Measurements from ENCODE around the gene CAPZA1. TPM values are rescaled to one million over a fixed set of nuclear protein-coding genes. Genes with fewer than 3 reads are reported as not detected.

The CAPZA1 gene
- total and polyA plus RNA-seq, 10 donors = 105 to 354 (median 196) TPM

DNA sequence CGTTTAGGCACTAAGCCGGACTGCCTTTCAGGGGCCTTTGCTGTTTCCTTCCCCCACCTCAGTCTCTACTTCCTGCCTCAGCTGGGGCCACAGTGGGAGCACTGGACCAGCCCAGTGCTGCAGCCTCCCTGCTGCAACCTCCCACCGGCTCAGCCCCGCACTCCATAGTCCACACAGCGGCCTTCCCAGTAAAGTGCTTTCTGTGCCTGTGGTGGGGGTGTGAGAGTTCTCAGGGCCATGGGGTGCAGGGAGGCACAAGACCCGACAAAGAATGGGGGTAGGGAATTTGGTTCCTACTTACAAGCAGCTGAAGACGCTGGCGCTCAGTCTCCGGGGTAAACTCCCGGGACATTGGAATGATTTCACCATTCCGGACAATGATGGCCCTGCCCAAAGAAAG is 92.0 kb downstream of the CAPZA1 start:
- H3K27ac ChIP-seq = no peak overlapping the region
- WGBS, 5 donors = 80 to 86% (median 82%) methylated on average over 8 to 11 of the region's 11 CpGs
- H3K27me3 ChIP-seq (replicated peaks in 1 of 7) = peaks cover 0 to 13% (median 0%) of the 10 kb centered on the region in 7 donors
- H3K9me3 ChIP-seq = no peaks in the 10 kb centered on the region
- peaks cover 5 to 47% (median 35%) of the 10 kb centered on the region in 6 donors for H3K4me1 ChIP-seq
- H3K4me3 ChIP-seq = no peak overlapping the region
- TF ChIP-seq, protein P1, sequence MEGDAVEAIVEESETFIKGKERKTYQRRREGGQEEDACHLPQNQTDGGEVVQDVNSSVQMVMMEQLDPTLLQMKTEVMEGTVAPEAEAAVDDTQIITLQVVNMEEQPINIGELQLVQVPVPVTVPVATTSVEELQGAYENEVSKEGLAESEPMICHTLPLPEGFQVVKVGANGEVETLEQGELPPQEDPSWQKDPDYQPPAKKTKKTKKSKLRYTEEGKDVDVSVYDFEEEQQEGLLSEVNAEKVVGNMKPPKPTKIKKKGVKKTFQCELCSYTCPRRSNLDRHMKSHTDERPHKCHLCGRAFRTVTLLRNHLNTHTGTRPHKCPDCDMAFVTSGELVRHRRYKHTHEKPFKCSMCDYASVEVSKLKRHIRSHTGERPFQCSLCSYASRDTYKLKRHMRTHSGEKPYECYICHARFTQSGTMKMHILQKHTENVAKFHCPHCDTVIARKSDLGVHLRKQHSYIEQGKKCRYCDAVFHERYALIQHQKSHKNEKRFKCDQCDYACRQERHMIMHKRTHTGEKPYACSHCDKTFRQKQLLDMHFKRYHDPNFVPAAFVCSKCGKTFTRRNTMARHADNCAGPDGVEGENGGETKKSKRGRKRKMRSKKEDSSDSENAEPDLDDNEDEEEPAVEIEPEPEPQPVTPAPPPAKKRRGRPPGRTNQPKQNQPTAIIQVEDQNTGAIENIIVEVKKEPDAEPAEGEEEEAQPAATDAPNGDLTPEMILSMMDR (IDR thresholded peaks at IDR 0.05 in 8 of 11, conservative IDR thresholded peaks at IDR 0.05 in 3 of 11) = no peak
- intact Hi-C loops (cut with DNase I; ENCODE audit: low total_unique reads) = no loop called here
- peak; percentile 71 for DNase-seq
- no peaks in the 10 kb centered on the region for H3K36me3 ChIP-seq

DNA sequence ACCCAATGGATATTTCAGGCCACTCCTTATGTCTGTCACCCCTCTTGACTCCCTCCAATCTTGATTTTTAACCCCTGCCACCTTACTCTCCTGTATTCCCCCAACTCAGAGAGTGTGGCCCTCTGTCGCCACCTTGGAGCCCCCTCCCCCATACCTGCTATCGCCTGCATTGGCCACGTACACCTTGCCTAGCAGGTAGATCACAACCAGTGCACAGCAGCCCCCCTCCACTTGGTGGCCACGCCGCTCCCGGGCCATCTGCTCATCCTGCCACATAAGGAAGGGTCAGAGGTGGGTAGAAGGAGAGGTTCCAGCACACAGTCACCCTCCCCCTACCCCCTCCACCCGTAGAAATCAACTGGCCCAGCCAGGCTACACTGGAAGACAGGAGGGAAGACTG is 92.6 kb downstream of the CAPZA1 start:
- peak; percentile 74 for DNase-seq
- Histone ChIP-seq H3K4me1 (peaks cover 5 to 47% (median 34%) of the 10 kb centered on the region in 6 donors), H3K27ac (no peak overlapping the region), H3K27me3 (replicated peaks in 1 of 7) (peaks cover 0 to 11% (median 0%) of the 10 kb centered on the region in 7 donors), H3K9me3 (no peaks in the 10 kb centered on the region), H3K4me3 (no peak overlapping the region), H3K36me3 (no peaks in the 10 kb centered on the region)
- intact Hi-C loops (cut with DNase I; ENCODE audit: low total_unique reads) = no loop called here
- TF ChIP-seq, protein P1 (IDR thresholded peaks at IDR 0.05 in 8 of 11, conservative IDR thresholded peaks at IDR 0.05 in 3 of 11) = no peak
- no peak for TF ChIP-seq POLR2AphosphoS5 (IDR thresholded peaks at IDR 0.05)
- no peak for TF ChIP-seq POLR2A (IDR thresholded peaks at IDR 0.05)
- WGBS, 5 donors = 87 to 94% (median 91%) methylated on average over 7 of the region's 7 CpGs

DNA sequence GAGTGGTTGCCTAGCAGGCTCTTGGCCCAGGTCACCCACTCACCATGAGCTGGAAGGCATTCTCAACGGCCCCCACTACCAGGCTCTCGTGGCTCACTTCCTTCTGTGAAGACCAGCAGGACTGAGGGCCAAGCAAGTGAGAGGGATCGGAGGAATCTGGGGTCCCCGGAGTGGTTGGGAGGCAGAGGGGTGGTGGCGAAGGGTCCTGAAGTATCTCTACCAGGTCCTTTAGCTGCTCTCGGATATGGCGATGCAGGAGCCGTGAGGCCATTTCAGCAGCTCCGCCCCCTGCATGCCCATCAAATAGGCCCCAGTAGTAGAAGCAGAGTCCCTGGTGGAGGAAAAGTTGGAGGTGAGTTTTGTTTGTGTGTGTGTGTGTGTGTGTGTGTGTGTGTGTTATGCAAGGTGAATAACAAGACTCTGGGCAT is 93.1 kb downstream of the CAPZA1 start:
- intact Hi-C loops (cut with DNase I; ENCODE audit: low total_unique reads) = no loop called here
- Histone ChIP-seq H3K4me1 (peaks cover 5 to 47% (median 30%) of the 10 kb centered on the region in 6 donors), H3K4me3 (no peak overlapping the region), H3K27ac (no peak overlapping the region), H3K9me3 (no peaks in the 10 kb centered on the region), H3K36me3 (no peaks in the 10 kb centered on the region), H3K27me3 (replicated peaks in 1 of 7) (peaks cover 0 to 11% (median 0%) of the 10 kb centered on the region in 7 donors)
- DNase-seq = peak; percentile 67
- 81 to 90% (median 84%) methylated on average over 9 of the region's 9 CpGs for WGBS, 5 donors
- no peak for TF ChIP-seq POLR2AphosphoS5 (IDR thresholded peaks at IDR 0.05)
- no peak for TF ChIP-seq POLR2A (IDR thresholded peaks at IDR 0.05)
- TF ChIP-seq, protein P1 (IDR thresholded peaks at IDR 0.05 in 8 of 11, conservative IDR thresholded peaks at IDR 0.05 in 3 of 11) = no peak

DNA sequence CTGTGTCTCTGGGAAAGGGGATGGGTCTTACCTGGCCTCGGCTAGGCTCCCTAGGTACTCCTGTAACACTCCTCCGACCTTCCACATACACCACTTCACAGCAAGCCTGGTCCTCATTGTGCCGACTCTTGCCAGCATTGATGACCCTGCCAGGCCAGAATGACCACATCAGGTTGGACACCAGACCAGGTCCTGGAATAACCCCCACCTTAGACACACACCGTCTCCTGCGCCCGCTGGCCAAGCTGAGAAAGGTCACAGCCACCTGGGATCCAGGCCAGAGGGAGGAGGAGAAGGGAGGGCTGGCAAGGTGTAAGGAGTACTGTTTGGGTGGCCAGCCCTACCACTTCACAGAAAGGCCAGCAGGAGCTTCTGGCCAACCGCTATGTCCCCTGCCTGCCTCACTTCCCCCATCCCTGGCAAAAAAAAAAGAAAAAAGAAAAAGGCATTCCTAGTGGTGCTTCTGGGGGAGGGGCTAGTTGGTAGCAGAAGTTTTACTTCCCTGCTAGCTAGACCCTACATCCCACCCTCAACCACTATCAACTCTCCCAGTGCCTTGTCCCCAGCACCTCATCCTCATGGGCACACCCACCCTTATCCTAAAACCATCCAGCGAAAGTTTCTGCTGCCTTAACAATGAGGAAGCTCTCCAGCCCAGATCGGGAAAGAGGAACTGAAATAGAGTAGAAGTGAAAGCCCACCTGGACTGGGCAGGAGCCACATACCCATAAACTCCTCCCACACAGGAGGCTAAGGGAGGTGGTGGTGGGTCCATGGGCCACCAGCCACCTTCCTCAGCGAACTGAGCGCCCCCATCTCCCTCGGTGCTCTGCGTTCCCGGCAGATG is 94.1 kb downstream of the CAPZA1 start:
- H3K4me1 ChIP-seq = peaks cover 8 to 48% (median 32%) of the 10 kb centered on the region in 6 donors
- peak overlapping the region; percentile 42 to 76 (median 61) for H3K4me3 ChIP-seq
- H3K27me3 ChIP-seq (replicated peaks in 1 of 7) = peaks cover 0 to 13% (median 0%) of the 10 kb centered on the region in 7 donors
- peak overlapping the region in 3 of 8 donors; percentile 5 to 78 (median 48) for H3K27ac ChIP-seq
- H3K9me3 ChIP-seq = no peaks in the 10 kb centered on the region
- no peaks in the 10 kb centered on the region for H3K36me3 ChIP-seq
- intact Hi-C loops (cut with DNase I; ENCODE audit: low total_unique reads) = no loop called here
- WGBS, 5 donors = 46 to 70% (median 50%) methylated on average over 10 to 14 of the region's 14 CpGs
- TF ChIP-seq, protein P1 (IDR thresholded peaks at IDR 0.05 in 8 of 11, conservative IDR thresholded peaks at IDR 0.05 in 3 of 11) = no peak
- TF ChIP-seq POLR2AphosphoS5 (IDR thresholded peaks at IDR 0.05) = peak in 2 of 3 donors; percentile 29 to 43
- DNase-seq = peak; percentile 82
